ENCODE results near the gene IRF2BP2. TPM values are rescaled to one million over a fixed set of nuclear protein-coding genes. Genes with fewer than 3 reads are reported as not detected.

IRF2BP2 gene
- total RNA-seq, 1 donor, result 60.9 TPM

DNA sequence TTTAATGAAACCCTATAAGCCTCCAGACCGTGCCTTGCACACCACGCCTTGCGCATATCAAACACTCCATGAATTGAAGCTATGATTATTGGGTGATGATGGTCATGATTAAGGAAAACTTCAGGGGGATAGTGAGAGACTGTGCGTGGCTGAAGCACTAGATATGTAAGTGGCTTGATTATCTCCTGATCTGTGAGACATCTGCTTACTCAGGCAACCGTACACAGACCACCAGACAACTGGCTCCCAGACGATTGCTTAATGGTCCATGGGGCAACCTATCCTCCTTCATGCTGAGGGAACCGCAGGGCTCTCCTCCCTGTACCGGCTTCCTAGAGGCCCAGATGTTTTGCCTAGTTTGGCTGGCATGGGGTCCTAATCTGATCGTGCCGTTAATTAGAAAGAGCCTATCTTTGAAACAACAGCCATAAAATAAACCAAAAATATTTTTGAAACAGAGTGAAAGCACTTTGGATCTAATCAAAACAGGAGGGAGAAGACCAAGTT is 51.6 kb downstream of the IRF2BP2 start:
- DNase-seq (ENCODE audit: low read depth), result peak; percentile 92
- H3K4me3 ChIP-seq (ENCODE audit: low read depth, low read length), result no peak overlapping the region
- TF ChIP-seq, protein P1, sequence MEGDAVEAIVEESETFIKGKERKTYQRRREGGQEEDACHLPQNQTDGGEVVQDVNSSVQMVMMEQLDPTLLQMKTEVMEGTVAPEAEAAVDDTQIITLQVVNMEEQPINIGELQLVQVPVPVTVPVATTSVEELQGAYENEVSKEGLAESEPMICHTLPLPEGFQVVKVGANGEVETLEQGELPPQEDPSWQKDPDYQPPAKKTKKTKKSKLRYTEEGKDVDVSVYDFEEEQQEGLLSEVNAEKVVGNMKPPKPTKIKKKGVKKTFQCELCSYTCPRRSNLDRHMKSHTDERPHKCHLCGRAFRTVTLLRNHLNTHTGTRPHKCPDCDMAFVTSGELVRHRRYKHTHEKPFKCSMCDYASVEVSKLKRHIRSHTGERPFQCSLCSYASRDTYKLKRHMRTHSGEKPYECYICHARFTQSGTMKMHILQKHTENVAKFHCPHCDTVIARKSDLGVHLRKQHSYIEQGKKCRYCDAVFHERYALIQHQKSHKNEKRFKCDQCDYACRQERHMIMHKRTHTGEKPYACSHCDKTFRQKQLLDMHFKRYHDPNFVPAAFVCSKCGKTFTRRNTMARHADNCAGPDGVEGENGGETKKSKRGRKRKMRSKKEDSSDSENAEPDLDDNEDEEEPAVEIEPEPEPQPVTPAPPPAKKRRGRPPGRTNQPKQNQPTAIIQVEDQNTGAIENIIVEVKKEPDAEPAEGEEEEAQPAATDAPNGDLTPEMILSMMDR (IDR thresholded peaks at IDR 0.05; ENCODE audit: insufficient read depth, low read depth, low read length), result no peak

DNA sequence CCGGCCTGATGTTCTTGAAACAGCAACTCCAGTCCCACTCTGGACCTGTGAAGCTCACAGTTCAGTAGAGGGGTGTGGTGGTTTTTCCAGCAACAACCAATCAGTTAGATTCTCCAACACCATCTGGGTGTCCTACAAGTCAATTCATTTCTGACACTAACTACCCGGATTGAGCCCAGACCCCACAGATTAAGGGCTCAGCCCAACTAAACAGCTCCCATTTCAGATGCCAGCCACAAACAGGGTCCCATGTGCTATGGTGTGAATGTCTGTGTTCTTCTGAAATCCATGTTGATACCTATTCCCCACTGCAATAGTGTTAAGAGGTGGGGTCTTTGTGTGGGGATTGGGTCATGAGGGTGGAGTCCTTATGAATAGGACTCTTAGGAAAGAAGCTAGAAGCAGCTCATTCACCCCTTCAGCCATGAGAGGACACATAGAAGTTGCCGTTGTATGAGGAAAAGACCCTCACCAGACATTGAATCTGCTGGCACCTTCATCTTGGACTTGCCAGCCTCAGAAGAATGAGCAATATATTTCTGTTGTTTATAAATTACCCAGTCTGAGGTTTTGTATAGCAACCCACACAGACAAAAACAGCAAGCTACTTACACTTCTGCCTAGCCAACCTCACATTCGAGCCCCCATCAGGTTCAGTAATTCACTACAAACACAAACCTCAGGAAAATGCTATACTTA is 53.6 kb downstream of the IRF2BP2 start:
- no peak for DNase-seq (ENCODE audit: low read depth)
- no peak overlapping the region for H3K4me3 ChIP-seq (ENCODE audit: low read depth, low read length)
- TF ChIP-seq, protein P1 (IDR thresholded peaks at IDR 0.05; ENCODE audit: insufficient read depth, low read depth, low read length), result no peak

DNA sequence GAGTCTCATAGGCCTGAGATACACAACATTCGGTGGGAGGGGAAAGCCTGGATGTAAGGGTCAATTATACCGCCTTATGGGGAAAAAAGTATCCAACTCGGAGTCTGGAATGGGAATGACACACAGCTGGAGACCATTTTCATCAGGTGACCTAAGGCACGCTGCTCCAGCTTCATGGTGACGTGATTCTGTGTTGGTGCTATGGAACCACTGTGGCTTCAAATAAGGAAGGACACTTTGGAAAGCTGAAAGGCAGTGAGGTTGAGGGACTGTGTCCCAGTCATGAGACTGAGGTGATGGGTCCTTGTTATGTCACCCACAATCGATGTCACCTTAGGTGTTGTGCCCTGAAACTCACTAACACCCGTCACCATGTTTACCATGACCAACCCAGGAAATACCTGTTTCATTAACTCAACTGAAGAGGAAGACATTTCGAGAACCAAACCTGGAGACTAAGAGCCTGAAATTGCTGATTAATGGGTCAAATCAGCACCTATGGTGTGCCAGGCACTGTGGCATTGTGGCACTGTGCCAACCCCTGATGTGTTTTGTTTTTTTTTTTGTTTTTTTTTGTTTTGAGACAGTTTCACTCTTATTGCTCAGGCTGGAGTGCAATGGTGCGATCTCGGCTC is 54.5 kb downstream of the IRF2BP2 start:
- TF ChIP-seq, protein P1 (IDR thresholded peaks at IDR 0.05; ENCODE audit: insufficient read depth, low read depth, low read length), result no peak
- no peak overlapping the region for H3K4me3 ChIP-seq (ENCODE audit: low read depth, low read length)
- DNase-seq (ENCODE audit: low read depth), result no peak

DNA sequence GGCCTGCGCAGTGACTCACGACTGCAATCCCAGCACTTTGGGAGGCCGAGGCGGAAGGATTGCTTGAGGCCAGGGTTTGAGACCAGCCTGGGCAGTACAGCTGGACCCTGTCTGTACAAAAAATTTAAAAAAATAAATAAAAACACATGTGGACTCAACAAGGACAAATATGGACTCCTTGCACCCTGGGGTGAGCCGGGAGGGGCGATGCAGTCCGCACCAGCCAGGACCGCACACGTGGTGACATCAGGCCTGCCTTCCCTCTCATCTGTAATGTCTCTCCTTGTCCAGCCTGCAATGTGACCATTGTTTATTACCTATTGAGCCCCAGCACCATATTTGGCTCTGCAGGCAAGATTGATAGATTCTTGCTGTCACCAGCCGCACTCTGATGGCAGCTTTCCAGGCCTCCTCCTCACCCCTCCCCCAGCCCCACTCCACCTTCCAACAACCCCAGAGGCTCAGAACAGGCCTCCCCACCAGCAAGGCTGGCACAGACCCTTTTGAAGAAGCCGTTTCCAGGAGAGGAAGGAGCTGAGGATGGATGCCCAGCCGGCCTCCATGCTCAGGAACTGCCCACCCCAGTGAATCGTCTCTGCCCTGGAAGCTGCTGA is 55.2 kb downstream of the IRF2BP2 start:
- H3K4me3 ChIP-seq (ENCODE audit: low read depth, low read length), result no peak overlapping the region
- DNase-seq (ENCODE audit: low read depth), result no peak
- TF ChIP-seq, protein P1 (IDR thresholded peaks at IDR 0.05; ENCODE audit: insufficient read depth, low read depth, low read length), result no peak

Small RNA genes lying within 50 kb of the gene (small RNA-seq; reads per million reads assigned to genes)
- not detected for gene RF00096

Other genes starting within 250 kb of the IRF2BP2 start
- gene COA6, start 236.7 kb downstream of the IRF2BP2 start, total RNA-seq, result 20.3 and 22.0 TPM in 2 replicates
- 17.7 and 20.3 TPM in 2 replicates for gene TARBP1, start 131.0 kb downstream of the IRF2BP2 start, total RNA-seq